ENCODE results near the gene LYPD1. TPM values are rescaled to one million over a fixed set of nuclear protein-coding genes. Genes with fewer than 3 reads are reported as not detected.
"Not testable (repeated sequence)": the region's sequence is repeated elsewhere in the genome, so short reads cannot be mapped to it uniquely, and the experiment has no call there.

The LYPD1 gene
- total RNA-seq (2014; rRNA removed; shearing (Covaris generic)), result 28.6 and 30.8 TPM in 2 replicates

- peak; percentile 53 for DNase-seq (ENCODE audit: low spot score)
Measured at GRCh38 chr2:132669908-132670495, at the start of gene LYPD1. Gene LYPD1, minus strand, starts transcription at chr2:132670205. Its CDS starts 273 bp downstream, at chr2:132669932.

GRCh38 chr2:132719480-132719879 is 49.5 kb upstream of the LYPD1 start:
- no peak for DNase-seq (ENCODE audit: low spot score)

- no peak for DNase-seq (ENCODE audit: low spot score)
Measured at GRCh38 chr2:132716954-132717353, 46.9 kb upstream of the LYPD1 start.

GRCh38 chr2:132715386-132716351 is 45.7 kb upstream of the LYPD1 start:
- peak; percentile 34 for DNase-seq (ENCODE audit: low spot score)

- DNase-seq (ENCODE audit: low spot score), result no peak
Measured at GRCh38 chr2:132703396-132703795, 33.4 kb upstream of the LYPD1 start.

GRCh38 chr2:132701810-132702209 is 31.8 kb upstream of the LYPD1 start:
- peak; percentile 44 for DNase-seq (ENCODE audit: low spot score)

GRCh38 chr2:132699802-132700201 is 29.8 kb upstream of the LYPD1 start:
- not testable (repeated sequence) for DNase-seq (ENCODE audit: low spot score)

GRCh38 chr2:132698347-132698746 is 28.3 kb upstream of the LYPD1 start:
- DNase-seq (ENCODE audit: low spot score), result not testable (repeated sequence)

- DNase-seq (ENCODE audit: low spot score), result no peak
Measured at GRCh38 chr2:132697556-132698205, 27.7 kb upstream of the LYPD1 start.

- DNase-seq (ENCODE audit: low spot score), result no peak
Measured at GRCh38 chr2:132692816-132693215, 22.8 kb upstream of the LYPD1 start.

- peak; percentile 70 for DNase-seq (ENCODE audit: low spot score)
Measured at GRCh38 chr2:132691556-132691955, 21.6 kb upstream of the LYPD1 start.

- DNase-seq (ENCODE audit: low spot score), result no peak
Measured at GRCh38 chr2:132690664-132691303, 20.8 kb upstream of the LYPD1 start.

GRCh38 chr2:132681766-132682165 is 11.8 kb upstream of the LYPD1 start:
- no peak for DNase-seq (ENCODE audit: low spot score)

- no peak for DNase-seq (ENCODE audit: low spot score)
Measured at GRCh38 chr2:132680544-132680943, 10.5 kb upstream of the LYPD1 start.

- DNase-seq (ENCODE audit: low spot score), result peak; percentile 34
Measured at GRCh38 chr2:132678483-132678882, 8.5 kb upstream of the LYPD1 start.

GRCh38 chr2:132677661-132678060 is 7.7 kb upstream of the LYPD1 start:
- peak; percentile 36 for DNase-seq (ENCODE audit: low spot score)

- DNase-seq (ENCODE audit: low spot score), result peak; percentile 10
Measured at GRCh38 chr2:132676999-132677398, 7.0 kb upstream of the LYPD1 start.

GRCh38 chr2:132671151-132671835 is 1.3 kb upstream of the LYPD1 start:
- peak; percentile 93 for DNase-seq (ENCODE audit: low spot score)

GRCh38 chr2:132670496-132671150 is 618 bp upstream of the LYPD1 start:
- DNase-seq (ENCODE audit: low spot score), result peak; percentile 61

- no peak for DNase-seq (ENCODE audit: low spot score)
Measured at GRCh38 chr2:132668987-132669907, 758 bp downstream of the LYPD1 start.
